K562 (cell line): Measurements from ENCODE around the gene MAGI1. TPM values are rescaled to one million over a fixed set of nuclear protein-coding genes. Genes with fewer than 3 reads are reported as not detected.

ENCODE experiments used
- ATAC-seq: fragments of 200-7000 bp; cut with Tn5 transposase; 3 replicates; pipeline ENCODE4 v1.9.1; 2020; ENCODE audit warnings: moderate library complexity
- BruUV-seq: library from RNA; stranded (reverse); fragments of 400-500 nt; replicated peaks from 2 replicates; lab custom pipeline; 2021; lab: Mats Ljungman, UMichigan
- CTCF ChIA-PET: fragments of 300-600 bp; formaldehyde crosslinking; extraction: SDS; loops from one replicate; lab custom pipeline; 2021; ENCODE audit warnings: low intra/inter-chr PET ratio; lab: Yijun Ruan, JAX
- POLR2A ChIA-PET: fragments of 300-600, 350-650 bp; sonication (Branson Sonifier 250); formaldehyde crosslinking; extraction: SDS; loops from one replicate; lab custom pipeline; 2021; ENCODE audit warnings: antibody characterized with exemption, inconsistent platforms; lab: Yijun Ruan, JAX
- DNase-seq, 4 experiments: peaks; one replicate each; pipeline versions ENCODE4 v3.0.0 to v3.0.0-alpha.2; 2011 to 2018; ENCODE audit warnings: low spot score in 3 of 4, mixed read lengths in 3 of 4; ENCODE audit errors: extremely low read depth in 1 of 4
- FAIRE-seq: peaks from 2 replicates; lab custom pipeline; 2011; peaks lifted over from hg19 to GRCh38; lab: Jason Lieb, UNC
- H2AFZ ChIP-seq: 2 replicates; pipeline ENCODE4 v1.6.0; 2011; ENCODE audit warnings: low read depth, low read length, control low read depth, inconsistent platforms
- H3K27ac ChIP-seq: fragments of 200-600 bp; 3 replicates; pipeline ENCODE4 v1.8.0; 2011; ENCODE audit warnings: low read depth, mild to moderate bottlenecking, control low read depth, inconsistent platforms, low read length, moderate library complexity, mixed read lengths; ENCODE audit errors: extremely low read depth
- H3K27me3 ChIP-seq, 2 experiments: fragments of 300-600 bp in 1 of 2; 2 replicates in 1 of 2; 3 replicates in 1 of 2; pipeline versions ENCODE4 v1.6.0 to v1.8.0; 2011; ENCODE audit warnings: inconsistent platforms in 2 of 2, low read length in 2 of 2, mild to moderate bottlenecking in 1 of 2, mixed read lengths in 1 of 2, moderate library complexity in 1 of 2; ENCODE audit not compliant: control insufficient read depth in 2 of 2, insufficient read depth in 2 of 2
- H3K36me3 ChIP-seq: fragments of 300-600 bp; 3 replicates; pipeline ENCODE4 v1.8.0; 2011; ENCODE audit warnings: mild to moderate bottlenecking, low read length, inconsistent platforms; ENCODE audit not compliant: control insufficient read depth, insufficient read depth
- H3K4me1 ChIP-seq, 2 experiments: fragments of 200-600 bp in 1 of 2; replicated peaks in 1 of 2; 2 replicates in 1 of 2; 3 replicates in 1 of 2; pipeline versions ENCODE4 v1.5.1 to v1.8.0; 2011; ENCODE audit warnings: inconsistent platforms in 2 of 2, low read length in 2 of 2, mild to moderate bottlenecking in 1 of 2, mixed read lengths in 1 of 2, moderate library complexity in 1 of 2; ENCODE audit not compliant: control insufficient read depth in 2 of 2, insufficient read depth in 2 of 2
- H3K4me2 ChIP-seq: 2 replicates; pipeline ENCODE4 v1.6.1; 2011; ENCODE audit warnings: low read length, control low read depth, inconsistent platforms, mixed read lengths; ENCODE audit not compliant: insufficient read depth
- H3K4me3 ChIP-seq: fragments of 200-600 bp; sonication (generic), shearing (Covaris generic); 2 replicates; pipeline ENCODE4 v1.5.1; 2016; ENCODE audit warnings: control low read depth, inconsistent platforms
- H3K79me2 ChIP-seq: fragments of 200-600 bp; 3 replicates; pipeline ENCODE4 v1.8.0; 2011; ENCODE audit warnings: low read length, inconsistent platforms; ENCODE audit not compliant: control insufficient read depth, insufficient read depth
- H3K9ac ChIP-seq, 2 experiments: 2 replicates each; pipeline versions ENCODE4 v1.6.0 to v1.6.1; 2011; ENCODE audit warnings: low read depth in 2 of 2, low read length in 2 of 2, control low read depth in 1 of 2, inconsistent platforms in 1 of 2, mild to moderate bottlenecking in 1 of 2, mixed read lengths in 1 of 2; ENCODE audit not compliant: insufficient read depth in 1 of 2
- H3K9me1 ChIP-seq: one replicate; pipeline ENCODE4 v1.6.0; 2011; ENCODE audit warnings: inconsistent platforms, mild to moderate bottlenecking, low read length, moderate library complexity; ENCODE audit not compliant: control insufficient read depth, insufficient read depth
- H3K9me3 ChIP-seq: replicated peaks from 2 replicates; pipeline ENCODE4 v1.5.1; 2011; ENCODE audit warnings: low read depth, low read length, inconsistent platforms; ENCODE audit not compliant: control insufficient read depth, insufficient read depth
- H4K20me1 ChIP-seq: replicated peaks from 2 replicates; pipeline ENCODE4 v1.6.1; 2011; ENCODE audit warnings: low read length, inconsistent platforms, mixed read lengths; ENCODE audit not compliant: control insufficient read depth, insufficient read depth
- CHD7 ChIP-seq: fragments of 200-600 bp; sonication (generic); IDR thresholded peaks from one replicate; pipeline ENCODE4 v1.6.1; 2012; ENCODE audit warnings: mild to moderate bottlenecking, low read depth, low read length, inconsistent platforms
- COPS2 ChIP-seq: fragments of 450-650 bp; conservative IDR thresholded peaks from 2 replicates; pipeline ENCODE4 v1.6.1; 2016; ENCODE audit warnings: mild to moderate bottlenecking, moderate library complexity
- ESRRB ChIP-seq: fragments of 250-450 bp; sonication (Bioruptor Pico); IDR thresholded peaks from 2 replicates; pipeline ENCODE4 v1.5.0; 2020; ENCODE audit warnings: mild to moderate bottlenecking, moderate library complexity, borderline replicate concordance
- FOXK2 ChIP-seq, 2 experiments: fragments of 450-650 bp; IDR thresholded peaks in 1 of 2; conservative IDR thresholded peaks in 1 of 2; 2 replicates each; pipeline ENCODE4 v1.6.1; 2016; ENCODE audit warnings: low read depth in 2 of 2, mild to moderate bottlenecking in 1 of 2
- HMG20A ChIP-seq: fragments of 450-650 bp; formaldehyde crosslinking; conservative IDR thresholded peaks from 2 replicates; pipeline ENCODE4 v1.4.0; 2020; ENCODE audit warnings: mild to moderate bottlenecking, mixed read lengths
- MYBL2 ChIP-seq, 2 experiments: fragments of 450-650 bp in 1 of 2; sonication (generic) in 1 of 2; formaldehyde crosslinking in 1 of 2; IDR thresholded peaks; 2 replicates each; pipeline versions ENCODE4 v1.6.1 to v1.8.1; 2017 to 2022; ENCODE audit warnings: borderline replicate concordance in 1 of 2, inconsistent platforms in 1 of 2, low read depth in 1 of 2, mild to moderate bottlenecking in 1 of 2, missing genetic modification reagents in 1 of 2, moderate library complexity in 1 of 2
- SIN3B ChIP-seq: fragments of 450-650 bp; IDR thresholded peaks from 2 replicates; pipeline ENCODE4 v1.6.1; 2017; ENCODE audit warnings: low read depth, mild to moderate bottlenecking, moderate library complexity
- SNIP1 ChIP-seq: fragments of 450-650 bp; IDR thresholded peaks from 2 replicates; pipeline ENCODE4 v1.7.1; 2017; ENCODE audit warnings: low read depth, mild to moderate bottlenecking
- ZEB2 ChIP-seq: fragments of 450-650 bp; IDR thresholded peaks from 2 replicates; pipeline ENCODE4 v1.6.1; 2016
- ZNF217 ChIP-seq: sonication (generic); formaldehyde crosslinking; IDR thresholded peaks from 2 replicates; pipeline ENCODE4 v1.8.0; 2022; ENCODE audit warnings: mild to moderate bottlenecking, missing genetic modification reagents
- ZNF274 ChIP-seq: IDR thresholded peaks from 2 replicates; pipeline ENCODE4 v1.6.1; 2011; ENCODE audit warnings: low read depth, mild to moderate bottlenecking, low read length, moderate library complexity, borderline replicate concordance
- ZNF77 ChIP-seq: fragments of 250-450 bp; sonication (Bioruptor Pico); IDR thresholded peaks from 2 replicates; pipeline ENCODE4 v1.5.0; 2020
- WGBS: fragments of 100-300 bp; shearing (Covaris generic); methylation state at CpG from one replicate; pipeline ENCODE4 v1.1.6; 2016; ENCODE audit warnings: low coverage, mixed read lengths; ENCODE audit not compliant: insufficient coverage; ENCODE audit errors: missing lambda C conversion rate; 5-methylcytosine and 5-hydroxymethylcytosine counted together
- in situ Hi-C: fragments of 300-500 bp; cut with MboI; formaldehyde crosslinking; loops from 4 replicates; pipeline ENCODE4 v1.15.0; 2018; ENCODE audit warnings: inconsistent platforms, mixed read lengths
- intact Hi-C: fragments of 100-400 bp; cut with micrococcal nuclease; formaldehyde crosslinking; loops from 2 replicates; pipeline ENCODE4 v1.14.2; 2022
- polyA plus RNA-seq, 8 experiments: library from polyadenylated mRNA; depleted of rRNA in 4 of 8; stranded (reverse) in 5 of 8; unstranded in 3 of 8; fragments of >200 nt; fragmentation: Nextera tagmentation in 2 of 8; fragmentation: Illumina TruSeq in 1 of 8; extraction: Ambion mirVana in 2 of 8; extraction: Trizol in 1 of 8; gene quantifications; 2 replicates each; pipeline versions ENCODE4 v1.2.1 to v1.2.3, GENCODE V29; 2011 to 2014; ENCODE audit warnings: inconsistent platforms in 1 of 8, missing spikeins in 1 of 8
- total RNA-seq, 7 experiments: library from RNA; depleted of rRNA in 6 of 7; stranded (reverse); fragments of >200 nt in 6 of 7; fragmentation: Illumina TruSeq in 2 of 7; extraction: Trizol in 2 of 7; gene quantifications; 2 replicates each; pipeline versions ENCODE4 v1.2.1 to v1.2.3, GENCODE V29; 2011 to 2021; ENCODE audit warnings: low replicate concordance in 1 of 7

Gene MAGI1
- total and polyA plus RNA-seq, 9 of the 15 experiments (the other 6 are each of a cell fraction or from before 2014, with no cell fraction given), result 7.8 to 59.4 (median 43.2) TPM

- ChIA-PET POLR2A (no interaction called here), CTCF (no interaction called here)
- H3K4me1 ChIP-seq, result no peaks in the 10 kb centered on the region
- no peaks in the 10 kb centered on the region for H4K20me1 ChIP-seq
- H3K9me1 ChIP-seq, result no peaks in the 10 kb centered on the region
- intact Hi-C loops, result loop anchor here (2.0 to 5.0 kb wide), 3 partner anchors 295 to 905 kb away; no protein-coding TSS in a partner anchor
- no peak overlapping the region for H2AFZ ChIP-seq
- FAIRE-seq, result no peak
- no peak for ATAC-seq
- in situ Hi-C loops, result no loop called here
- peaks cover 71% of the 10 kb centered on the region; the same call in 2 of the 3 replicates for H3K36me3 ChIP-seq
- no TSS peak for BruUV-seq
- H3K27ac ChIP-seq, result no peak overlapping the region
- no peak overlapping the region for H3K4me2 ChIP-seq
- DNase-seq, result no peak
- no peak overlapping the region for H3K9ac ChIP-seq
- no peaks in the 10 kb centered on the region for H3K9me3 ChIP-seq
- no peaks in the 10 kb centered on the region for H3K27me3 ChIP-seq
- 96% methylated on average over 3 of the region's 3 CpGs for WGBS
- H3K4me3 ChIP-seq, result no peak overlapping the region
- no peaks in the 10 kb centered on the region for H3K79me2 ChIP-seq
- TF ChIP-seq ZEB2, result no peak
- no peak for TF ChIP-seq FOXK2 (conservative IDR thresholded peaks at IDR 0.05 in 1 of 2, IDR thresholded peaks at IDR 0.05 in 1 of 2; ENCODE audit: low read depth in 2 of 2)
- TF ChIP-seq SNIP1, result no peak
- no peak for TF ChIP-seq ZNF274
- no peak for TF ChIP-seq CHD7
- TF ChIP-seq MYBL2 (IDR thresholded peaks at IDR 0.05; ENCODE audit: low read depth), result no peak
- TF ChIP-seq MYBL2 (CRISPR knock-in tag; IDR thresholded peaks at IDR 0.05; ENCODE audit: borderline replicate concordance), result no peak
- no peak for TF ChIP-seq ZNF77 (CRISPR knock-in tag)
- TF ChIP-seq SIN3B, result no peak
- no peak for TF ChIP-seq ZNF217
- TF ChIP-seq COPS2, result no peak
- no peak for TF ChIP-seq ESRRB (CRISPR knock-in tag)
- TF ChIP-seq HMG20A (CRISPR knock-in tag), result no peak
Measured at GRCh38 chr3:65438096-65438495, 600.6 kb downstream of the MAGI1 start.
